ENCODE results near the gene MGMT.

GRCh38 chr10:129637010-129637409 lies 170.0 kb downstream of the MGMT start:
- no peak for TF ChIP-seq CTCF (IDR thresholded peaks at IDR 0.05)
- TF ChIP-seq POLR2AphosphoS5 (IDR thresholded peaks at IDR 0.05) = no peak
- TF ChIP-seq POLR2A (IDR thresholded peaks at IDR 0.05) = no peak
